ENCODE results near the gene COL6A5.

- no peak for TF ChIP-seq CTCF (IDR thresholded peaks at IDR 0.05)
- no peak for TF ChIP-seq POLR2A (IDR thresholded peaks at IDR 0.05)
Measured at GRCh38 chr3:130374033-130374432, 28.6 kb downstream of the COL6A5 start.

Data from lower leg skin (tissue), 3 donors.